Measurements from ENCODE around the gene SHROOM3. TPM values are rescaled to one million over a fixed set of nuclear protein-coding genes. Genes with fewer than 3 reads are reported as not detected.

Gene SHROOM3
- total and polyA plus RNA-seq, 2 donors (not counting 3 experiments of a cell fraction or from before 2014, with no cell fraction given): 2.7 to 6.7 TPM

GRCh38 chr4:76765473-76766183, 330.6 kb downstream of the SHROOM3 start:
- Histone ChIP-seq H4K20me1 (replicated peaks; ENCODE audit: control insufficient read depth, extremely low read depth, insufficient read depth, low read length) (no peaks in the 10 kb centered on the region), H3K9me3 (replicated peaks; ENCODE audit: control insufficient read depth, insufficient read depth, low read length) (no peaks in the 10 kb centered on the region), H3K4me3 (replicated peaks in 1 of 3; ENCODE audit: insufficient read depth in 1 of 3, low read depth in 1 of 3, low read length in 3 of 3) (no peak overlapping the region), H3K4me2 (ENCODE audit: insufficient read depth, low read length) (no peak overlapping the region), H3K36me3 (ENCODE audit: control insufficient read depth in 2 of 2, extremely low read depth in 1 of 2, insufficient read depth in 2 of 2, low read length in 2 of 2) (peaks cover 0 to 2% of the 10 kb centered on the region in 2 experiments), H3K9me1 (replicated peaks; ENCODE audit: control insufficient read depth, extremely low read depth, insufficient read depth, low read length) (no peaks in the 10 kb centered on the region), H3K4me1 (ENCODE audit: control insufficient read depth, extremely low read depth, insufficient read depth, low read length) (peaks cover 5% of the 10 kb centered on the region), H3K9ac (replicated peaks; ENCODE audit: extremely low read depth, insufficient read depth, low read length) (no peak overlapping the region), H3K79me2 (ENCODE audit: control insufficient read depth, insufficient read depth, low read length) (no peaks in the 10 kb centered on the region), H2AFZ (ENCODE audit: low read depth, low read length) (no peak overlapping the region), H3K27ac (ENCODE audit: insufficient read depth, low read depth, low read length) (no peak overlapping the region), H3K27me3 (ENCODE audit: control insufficient read depth in 2 of 2, insufficient read depth in 2 of 2, low read length in 2 of 2) (no peaks in the 10 kb centered on the region)
- ChIA-PET CTCF (no interaction called here), POLR2A (no interaction called here)
- dilution Hi-C loops (cut with MboI; ENCODE audit: extremely low pct_ligation_motif_present, low sequenced_read_pairs) (no loop called here), intact Hi-C loops (cut with micrococcal nuclease) (no loop called here)
- FAIRE-seq (no peak), DNase-seq (ENCODE audit: low read depth, low spot score) (no peak)
- no peak for TF ChIP-seq EZH2 (IDR thresholded peaks at IDR 0.05; ENCODE audit: borderline replicate concordance, low read depth, low read length, severe bottlenecking)
- no peak for TF ChIP-seq POLR2AphosphoS5 (IDR thresholded peaks at IDR 0.05; ENCODE audit: insufficient read depth, low read depth, low read length)
- TF ChIP-seq MAX (IDR thresholded peaks at IDR 0.05; ENCODE audit: insufficient read depth, insufficient read length): no peak
- TF ChIP-seq FOS (IDR thresholded peaks at IDR 0.05; ENCODE audit: borderline replicate concordance, insufficient read depth, low read length): no peak
- no peak for TF ChIP-seq GATA2 (IDR thresholded peaks at IDR 0.05; ENCODE audit: insufficient read depth, insufficient read length, low read depth, low read length)
- no peak for TF ChIP-seq CTCF (IDR thresholded peaks at IDR 0.05; ENCODE audit: extremely low read depth in 1 of 2, insufficient read depth in 1 of 2, low read depth in 1 of 2, low read length in 2 of 2)
- TF ChIP-seq MYC (IDR thresholded peaks at IDR 0.05; ENCODE audit: low read depth, low read length): no peak
- BruUV-seq (replicated peaks): no TSS peak

Measured in endothelial cell of umbilical vein (primary cell).